Upper lobe of left lung (tissue), 4 donors: Measurements from ENCODE around the gene BCAS3.

Experiments
- CTCF ChIP-seq, 6 experiments: fragments of 450-650 bp in 4 of 6; fragments of 200-600 bp in 2 of 6; sonication (generic) in 2 of 6; IDR thresholded peaks; one replicate each; pipeline ENCODE4 v1.5.1; 2016 to 2019; ENCODE audit warnings: antibody characterized with exemption in 6 of 6
- EP300 ChIP-seq, 4 donors: sonication (generic); formaldehyde crosslinking; IDR thresholded peaks; one replicate each; pipeline ENCODE4 v1.5.1; 2017; ENCODE audit warnings: antibody characterized with exemption in 4 of 4, control low read depth in 2 of 4
- POLR2A ChIP-seq, 4 donors: fragments of 450-650 bp; IDR thresholded peaks; one replicate each; pipeline ENCODE4 v1.5.1; 2016 to 2017; ENCODE audit warnings: antibody characterized with exemption in 4 of 4, mild to moderate bottlenecking in 2 of 4
- POLR2AphosphoS5 ChIP-seq, 2 donors: sonication (generic); formaldehyde crosslinking; IDR thresholded peaks; one replicate each; pipeline ENCODE4 v1.5.1; 2017; ENCODE audit warnings: antibody characterized with exemption in 2 of 2

GRCh38 chr17:61247439-61247838 is 569.8 kb downstream of the BCAS3 start:
- TF ChIP-seq POLR2A (IDR thresholded peaks at IDR 0.05) (no peak), POLR2AphosphoS5 (IDR thresholded peaks at IDR 0.05) (no peak), CTCF (IDR thresholded peaks at IDR 0.05) (no peak), EP300 (IDR thresholded peaks at IDR 0.05) (no peak)
